DOHH2 (cell line): Measurements from ENCODE around the gene CFTR.

Experiments
- H3F3A ChIP-seq: fragments of 200-600 bp; sonication (generic), shearing (Covaris generic); 2 replicates; pipeline ENCODE4 v1.6.0; 2016; ENCODE audit warnings: antibody characterized with exemption, mild to moderate bottlenecking; ENCODE audit not compliant: control insufficient read depth, insufficient read depth
- H3K27ac ChIP-seq: fragments of 200-600 bp; sonication (generic); 2 replicates; pipeline ENCODE4 v1.5.1; 2014; ENCODE audit warnings: low read depth, mild to moderate bottlenecking, low read length, moderate library complexity
- H3K27me3 ChIP-seq: fragments of 200-600 bp; sonication (generic); 2 replicates; pipeline ENCODE4 v1.6.1; 2014; ENCODE audit warnings: mild to moderate bottlenecking, low read length, mixed read lengths; ENCODE audit not compliant: control insufficient read depth
- H3K36me3 ChIP-seq: fragments of 200-600 bp; sonication (generic); 2 replicates; pipeline ENCODE4 v1.6.1; 2014; ENCODE audit warnings: mild to moderate bottlenecking, low read length, moderate library complexity, mixed read lengths; ENCODE audit not compliant: control insufficient read depth
- H3K4me1 ChIP-seq: fragments of 200-600 bp; sonication (generic); 2 replicates; pipeline ENCODE4 v1.6.1; 2014; ENCODE audit warnings: mild to moderate bottlenecking, low read length, mixed read lengths; ENCODE audit not compliant: control insufficient read depth
- H3K4me2 ChIP-seq: fragments of 200-600 bp; sonication (generic); 2 replicates; pipeline ENCODE4 v1.6.0; 2014; ENCODE audit warnings: mild to moderate bottlenecking, low read length, moderate library complexity
- H3K4me3 ChIP-seq: fragments of 200-600 bp; sonication (generic); 2 replicates; pipeline ENCODE4 v1.5.1; 2014; ENCODE audit warnings: mild to moderate bottlenecking, low read length, mixed read lengths
- H3K79me2 ChIP-seq: fragments of 200-600 bp; sonication (generic); 2 replicates; pipeline ENCODE4 v1.6.1; 2014; ENCODE audit warnings: mild to moderate bottlenecking, low read length, mixed read lengths; ENCODE audit not compliant: control insufficient read depth
- H3K9me2 ChIP-seq: fragments of 200-600 bp; sonication (generic); replicated peaks from 2 replicates; pipeline ENCODE4 v1.6.1; 2014; ENCODE audit warnings: mild to moderate bottlenecking, low read length, mixed read lengths; ENCODE audit not compliant: control insufficient read depth
- H3K9me3 ChIP-seq: fragments of 200-600 bp; sonication (generic); 2 replicates; pipeline ENCODE4 v1.6.1; 2014; ENCODE audit warnings: antibody characterized with exemption, low read length, mixed read lengths; ENCODE audit not compliant: control insufficient read depth, insufficient read depth
- H4K20me1 ChIP-seq: fragments of 200-600 bp; sonication (generic); 2 replicates; pipeline ENCODE4 v1.6.0; 2014; ENCODE audit warnings: low read depth, mild to moderate bottlenecking, antibody characterized with exemption, low read length, moderate library complexity; ENCODE audit not compliant: control insufficient read depth, insufficient read depth
- CTCF ChIP-seq: fragments of 200-600 bp; sonication (generic); IDR thresholded peaks from one replicate; pipeline ENCODE4 v1.5.1; 2014; ENCODE audit warnings: antibody characterized with exemption, mild to moderate bottlenecking, low read depth, low read length; ENCODE audit not compliant: poor library complexity, severe bottlenecking
- EZH2phosphoT487 ChIP-seq: fragments of 200-600 bp; sonication (generic); IDR thresholded peaks from 2 replicates; pipeline ENCODE4 v1.6.1; 2017; ENCODE audit warnings: borderline replicate concordance, mild to moderate bottlenecking, antibody characterized with exemption, low read length, moderate library complexity, mixed read lengths

CFTR gene

GRCh38 chr7:117645481-117646165, 165.8 kb downstream of the CFTR start:
- Histone ChIP-seq H3K9me3 (no peaks in the 10 kb centered on the region), H3K27me3 (no peaks in the 10 kb centered on the region), H3K36me3 (no peaks in the 10 kb centered on the region), H3K4me1 (no peaks in the 10 kb centered on the region), H3K79me2 (no peaks in the 10 kb centered on the region), H3F3A (no peaks in the 10 kb centered on the region), H4K20me1 (no peaks in the 10 kb centered on the region), H3K4me2 (no peak overlapping the region), H3K4me3 (no peak overlapping the region), H3K27ac (no peak overlapping the region), H3K9me2 (no peaks in the 10 kb centered on the region)
- no peak for TF ChIP-seq CTCF
- no peak for TF ChIP-seq EZH2phosphoT487

- H4K20me1 ChIP-seq = no peaks in the 10 kb centered on the region
- H3K9me3 ChIP-seq = no peaks in the 10 kb centered on the region
- H3K79me2 ChIP-seq = no peaks in the 10 kb centered on the region
- H3K4me1 ChIP-seq = no peaks in the 10 kb centered on the region
- no peak overlapping the region for H3K4me2 ChIP-seq
- TF ChIP-seq EZH2phosphoT487 (no peak), CTCF (no peak)
- H3K27ac ChIP-seq = no peak overlapping the region
- no peaks in the 10 kb centered on the region for H3K9me2 ChIP-seq
- no peaks in the 10 kb centered on the region for H3K27me3 ChIP-seq
- no peak overlapping the region for H3K4me3 ChIP-seq
- no peaks in the 10 kb centered on the region for H3F3A ChIP-seq
- no peaks in the 10 kb centered on the region for H3K36me3 ChIP-seq
These were observed 168.5 kb downstream of the CFTR start for GRCh38 chr7:117648203-117648866.

- Histone ChIP-seq H3K27me3 (no peaks in the 10 kb centered on the region), H3K79me2 (no peaks in the 10 kb centered on the region), H3K4me2 (no peak overlapping the region), H3K36me3 (no peaks in the 10 kb centered on the region), H3K27ac (no peak overlapping the region), H3K4me1 (no peaks in the 10 kb centered on the region), H3K4me3 (no peak overlapping the region), H3F3A (no peaks in the 10 kb centered on the region), H4K20me1 (no peaks in the 10 kb centered on the region), H3K9me3 (no peaks in the 10 kb centered on the region), H3K9me2 (no peaks in the 10 kb centered on the region)
- no peak for TF ChIP-seq CTCF
These were observed 173.3 kb downstream of the CFTR start for GRCh38 chr7:117652943-117653680.
